ENCODE measurements around the gene MYO15A.

MYO15A gene

DNA sequence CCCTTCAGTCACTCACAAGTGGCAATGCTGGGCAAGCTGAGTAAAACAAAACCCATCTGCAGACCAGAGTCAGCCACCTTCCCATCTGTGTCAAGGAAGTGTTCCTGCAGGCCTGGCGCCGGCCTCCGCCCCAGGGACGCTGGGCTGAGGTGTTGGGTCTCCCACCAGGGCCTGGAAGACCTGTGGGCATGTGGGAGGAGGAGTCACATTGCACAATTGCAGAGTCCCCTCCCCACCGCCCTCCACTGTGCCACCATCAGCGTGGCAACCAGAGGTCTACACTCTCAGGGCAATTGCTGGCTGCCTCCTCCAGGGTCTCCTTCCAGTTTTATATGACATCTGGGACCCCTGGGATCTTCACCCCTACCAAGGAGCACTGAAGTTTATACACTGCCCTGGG is 3.0 kb upstream of the MYO15A start:
- DNase-seq (ENCODE audit: low read depth in 2 of 2), result no peak

DNA sequence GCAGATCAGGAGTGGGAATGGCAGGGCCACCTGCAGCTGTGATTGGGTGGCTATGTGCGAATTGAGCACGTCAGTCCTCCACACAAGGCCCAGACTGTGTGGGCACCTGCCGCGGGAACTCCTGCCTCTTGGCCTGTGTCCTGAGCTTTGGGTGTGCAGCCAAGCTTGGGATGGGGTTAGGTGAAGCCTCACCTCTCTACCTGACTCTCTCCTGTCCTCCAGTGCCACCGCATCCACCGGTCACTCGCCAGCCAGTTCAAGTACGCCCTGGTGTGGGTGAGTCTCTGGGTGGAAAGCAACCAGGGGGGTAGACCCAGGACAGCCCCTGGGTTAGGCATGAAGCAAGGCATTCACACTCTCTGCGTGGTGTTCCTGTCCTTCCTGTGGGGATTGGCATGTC is 2.3 kb upstream of the MYO15A start:
- no peak for DNase-seq (ENCODE audit: low read depth in 2 of 2)

DNA sequence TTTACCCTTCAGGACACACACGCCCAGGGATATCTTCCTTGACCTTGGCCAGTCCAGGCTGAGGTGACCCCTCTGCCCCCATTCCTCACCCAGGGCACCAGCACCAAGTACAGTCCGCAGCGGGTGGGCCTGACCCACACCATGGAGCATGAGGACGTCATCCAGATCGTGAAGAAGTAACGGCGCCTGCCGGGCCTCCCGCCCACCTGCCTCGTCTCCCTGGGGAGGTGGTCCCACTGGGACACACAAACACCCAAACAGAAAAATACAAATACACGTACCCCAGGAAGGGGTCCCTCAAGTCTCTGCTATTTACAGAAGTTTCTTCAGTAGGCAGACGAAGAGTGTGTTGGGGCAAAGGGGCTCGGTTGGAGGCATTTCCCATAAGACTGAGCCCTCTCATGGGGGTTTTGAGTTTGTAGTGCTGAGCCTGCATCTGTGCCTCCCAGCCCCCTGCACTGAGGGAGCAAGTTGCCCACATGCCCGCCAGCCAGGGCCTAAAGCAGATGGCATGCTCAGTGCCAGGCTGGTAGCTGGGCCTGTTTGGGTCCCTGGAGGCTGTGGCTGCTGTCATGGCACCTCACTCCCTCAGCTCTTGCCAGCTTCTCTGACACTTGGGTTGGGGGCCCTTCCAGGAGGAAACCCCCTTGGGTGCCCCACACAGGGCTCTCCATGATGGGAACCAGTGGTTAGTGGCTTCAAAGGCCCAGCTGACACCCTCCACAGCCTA is 1.3 kb upstream of the MYO15A start:
- DNase-seq (ENCODE audit: low read depth in 2 of 2), result no peak

DNA sequence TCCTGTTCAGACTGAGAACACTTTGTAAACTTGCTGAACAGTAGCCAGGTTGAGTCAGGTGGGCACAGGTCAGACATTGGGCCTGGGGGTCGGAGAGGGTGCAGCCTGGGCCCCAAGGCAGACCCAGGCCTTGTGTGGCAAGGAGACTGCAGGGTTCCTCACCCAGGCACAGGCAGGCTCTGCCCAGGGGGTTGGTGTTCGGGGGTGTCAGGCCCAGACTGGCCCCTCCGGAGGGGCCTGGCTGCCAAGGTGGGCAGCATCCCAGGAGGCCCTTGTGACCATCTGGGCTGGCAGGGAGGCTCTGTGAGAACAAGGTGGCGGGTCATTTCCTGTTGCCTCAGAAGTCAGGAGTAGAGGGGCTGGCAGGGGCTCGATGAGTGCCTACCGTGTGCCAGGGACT is 585 bp upstream of the MYO15A start:
- DNase-seq (ENCODE audit: low read depth in 2 of 2), result no peak

DNA sequence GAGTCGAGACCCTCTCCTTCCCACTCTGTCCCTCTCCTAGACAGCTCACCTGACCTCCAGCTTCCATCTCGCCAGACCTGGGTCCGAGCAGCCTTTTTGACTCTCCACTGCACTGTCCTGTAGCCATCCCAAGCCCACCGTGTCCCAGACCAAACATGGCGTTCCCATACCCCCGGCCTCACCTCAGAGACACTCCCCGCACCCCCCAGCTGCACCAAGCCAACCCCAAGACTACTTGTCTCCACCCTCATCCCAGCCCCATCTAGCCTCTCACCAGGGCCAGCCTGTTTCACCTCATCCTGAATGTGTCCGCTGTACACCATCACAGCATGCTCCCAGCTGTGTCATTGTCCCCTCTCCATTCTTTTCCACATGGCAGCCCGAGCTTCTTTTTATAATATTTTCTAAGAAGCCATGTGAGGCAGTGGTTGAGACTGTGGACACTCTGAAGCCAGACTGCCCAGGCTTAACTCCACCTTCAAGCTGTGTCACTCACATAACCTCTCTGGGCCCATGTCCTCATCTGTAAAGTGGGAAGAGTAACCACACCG is 1.5 kb downstream of the MYO15A start:
- no peak for DNase-seq (ENCODE audit: low read depth in 2 of 2)

DNA sequence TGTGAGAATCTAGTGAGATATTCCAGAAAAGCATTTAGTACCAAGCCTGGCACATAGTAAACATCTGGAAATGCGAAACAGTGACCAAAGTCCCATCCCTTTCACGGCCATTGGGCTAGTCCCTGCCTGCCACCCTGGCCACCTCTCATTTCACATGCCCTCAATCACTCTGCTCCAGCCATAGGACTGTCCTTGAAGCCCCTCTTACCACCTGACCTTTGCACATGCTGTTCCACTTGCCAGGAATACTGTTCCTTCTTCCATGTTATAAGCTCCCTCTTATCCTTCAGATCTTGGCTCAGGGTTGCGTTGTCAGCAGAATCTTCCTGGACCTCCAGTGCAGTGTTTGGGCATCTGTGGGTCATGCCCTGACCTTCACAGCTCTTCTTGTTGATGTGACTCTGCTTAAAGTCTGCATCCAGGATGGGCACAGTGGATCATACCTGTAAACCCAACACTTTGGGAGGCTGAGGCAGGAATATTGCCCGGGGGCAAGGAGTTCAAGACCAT is 2.1 kb downstream of the MYO15A start:
- no peak for DNase-seq (ENCODE audit: low read depth in 2 of 2)

DNA sequence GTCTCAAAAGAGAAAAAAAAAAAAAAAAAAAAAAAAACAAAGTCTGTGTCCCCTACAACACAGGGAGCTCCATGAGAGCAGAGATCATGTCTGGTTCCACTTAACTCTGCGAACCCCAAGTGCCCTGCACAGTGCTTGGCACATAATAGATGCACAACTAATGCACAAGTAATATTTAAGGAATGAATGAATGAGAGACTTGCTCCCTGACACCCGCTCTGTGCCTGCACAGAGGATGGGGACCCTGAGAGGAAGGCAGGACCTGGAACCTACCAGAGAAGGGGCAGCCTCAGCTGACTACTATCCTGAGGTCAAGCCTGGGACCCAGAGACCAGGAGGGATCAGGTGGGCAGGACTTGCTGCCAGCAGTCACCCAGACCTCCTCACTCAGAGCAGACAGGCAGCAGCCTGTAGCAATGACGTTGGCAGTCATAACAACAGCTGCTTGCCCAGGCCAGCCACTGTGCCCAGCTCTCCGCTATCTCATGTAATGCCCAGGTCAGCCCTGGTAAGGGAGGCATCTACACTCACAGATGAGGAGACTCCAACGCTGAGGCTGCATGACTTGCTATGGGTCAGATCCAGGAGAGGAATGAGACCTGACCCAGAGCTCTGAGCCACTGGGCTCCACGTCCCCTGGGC is 2.9 kb downstream of the MYO15A start:
- DNase-seq (ENCODE audit: low read depth in 2 of 2), result no peak

DNA sequence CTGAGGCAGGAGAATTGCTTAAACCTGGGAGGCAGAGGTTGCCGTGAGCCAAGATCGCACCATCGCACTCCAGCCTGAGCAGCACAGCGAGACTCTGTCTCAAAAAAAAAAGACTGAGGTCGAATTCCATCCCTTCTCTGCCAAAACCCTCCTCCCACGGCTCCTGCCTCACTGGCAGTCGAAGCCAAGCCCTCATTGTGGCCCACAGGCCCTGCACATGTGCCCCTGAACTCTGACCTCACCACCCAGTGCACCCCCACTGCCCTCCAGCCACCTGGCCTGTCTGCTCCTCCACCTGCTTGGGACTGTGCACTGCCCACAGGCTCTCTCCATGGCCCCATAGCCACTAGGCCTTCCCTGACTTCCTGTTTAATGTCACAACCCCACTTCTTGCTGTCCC is 7.0 kb downstream of the MYO15A start:
- DNase-seq (ENCODE audit: low read depth in 2 of 2), result no peak

DNA sequence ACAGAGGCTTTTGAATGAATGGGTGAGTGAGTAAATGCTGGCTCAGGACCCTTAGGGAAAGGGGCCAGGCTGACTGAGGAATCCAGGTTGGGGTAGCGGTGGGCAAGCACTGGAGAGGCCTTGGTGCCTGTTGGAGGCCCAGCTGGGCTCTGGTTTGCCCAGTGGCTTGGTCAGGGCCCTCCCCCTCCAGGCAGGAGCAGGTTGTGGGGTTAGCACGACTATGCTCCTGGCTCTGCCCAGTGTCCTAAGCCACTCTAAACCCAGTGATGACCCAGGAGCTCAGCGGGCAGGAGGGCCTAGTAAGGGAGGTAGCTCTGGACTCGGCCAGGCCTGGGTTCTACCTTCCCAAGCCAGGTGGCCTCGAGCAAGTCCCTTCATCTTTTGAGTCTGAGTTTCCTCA is 7.5 kb downstream of the MYO15A start:
- no peak for DNase-seq (ENCODE audit: low read depth in 2 of 2)

DNA sequence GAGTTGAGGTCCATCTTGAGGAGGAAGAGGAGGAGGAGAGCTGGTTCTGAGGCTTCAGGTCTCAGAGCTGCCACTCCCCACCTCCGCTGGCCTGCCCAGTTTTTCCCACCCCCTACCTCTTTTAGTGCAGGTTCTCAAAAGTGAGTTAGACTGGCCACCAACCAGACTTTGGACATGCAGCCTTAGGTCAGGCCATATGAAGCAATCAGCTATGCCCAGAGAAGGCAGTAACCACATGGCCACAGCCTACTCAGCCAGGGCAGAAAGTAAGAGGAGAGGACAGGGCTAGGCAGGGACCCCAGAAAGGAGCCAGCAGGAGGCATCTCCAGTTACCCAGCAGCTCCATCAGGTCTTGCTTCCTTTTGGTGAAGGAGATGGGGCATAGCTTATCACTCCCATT is 9.0 kb downstream of the MYO15A start:
- no peak for DNase-seq (ENCODE audit: low read depth in 2 of 2)

DNA sequence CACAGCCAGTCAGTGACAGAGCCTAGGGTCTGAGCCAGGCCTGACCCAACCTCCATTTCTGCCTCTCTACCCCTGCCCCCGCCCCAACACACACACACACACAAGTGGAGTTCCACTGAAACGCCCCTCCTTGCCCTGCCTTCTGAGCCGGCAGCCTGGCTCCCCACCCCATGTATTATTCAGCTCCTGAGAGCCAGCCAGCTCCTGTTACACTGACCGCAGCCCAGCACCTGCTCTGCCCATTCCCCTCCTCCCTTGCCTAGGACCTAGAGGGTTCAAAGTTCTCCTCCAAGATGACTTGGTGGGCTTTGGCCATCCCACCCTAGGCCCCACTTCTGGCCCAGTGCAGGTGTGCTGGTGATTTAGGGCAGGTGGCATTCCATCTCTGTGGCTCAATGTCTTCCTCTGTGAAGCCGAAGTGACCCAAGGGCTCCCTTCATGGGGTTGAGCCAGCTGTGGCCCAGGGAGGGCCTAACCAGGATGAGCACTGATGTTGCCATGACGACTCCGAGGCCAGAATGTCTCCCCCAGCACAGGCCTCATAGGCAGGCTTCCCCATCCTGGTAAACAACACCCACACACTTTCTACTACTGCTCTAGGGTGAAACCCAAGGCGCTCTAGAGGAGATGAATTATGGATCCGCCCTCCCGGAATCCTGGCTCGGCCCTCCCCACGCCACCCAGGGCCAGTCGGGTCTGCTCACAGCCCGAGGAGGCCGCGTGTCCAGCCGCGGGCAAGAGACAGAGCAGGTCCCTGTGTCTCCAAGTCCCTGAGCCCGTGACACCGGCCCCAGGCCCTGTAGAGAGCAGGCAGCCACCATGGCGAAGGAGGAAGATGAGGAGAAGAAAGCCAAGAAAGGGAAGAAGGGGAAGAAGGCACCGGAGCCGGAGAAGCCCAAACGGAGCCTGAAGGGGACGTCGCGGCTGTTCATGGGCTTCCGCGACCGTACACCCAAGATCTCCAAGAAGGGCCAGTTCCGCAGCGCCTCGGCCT is 9.7 kb downstream of the MYO15A start:
- DNase-seq (ENCODE audit: low read depth in 2 of 2), result no peak

DNA sequence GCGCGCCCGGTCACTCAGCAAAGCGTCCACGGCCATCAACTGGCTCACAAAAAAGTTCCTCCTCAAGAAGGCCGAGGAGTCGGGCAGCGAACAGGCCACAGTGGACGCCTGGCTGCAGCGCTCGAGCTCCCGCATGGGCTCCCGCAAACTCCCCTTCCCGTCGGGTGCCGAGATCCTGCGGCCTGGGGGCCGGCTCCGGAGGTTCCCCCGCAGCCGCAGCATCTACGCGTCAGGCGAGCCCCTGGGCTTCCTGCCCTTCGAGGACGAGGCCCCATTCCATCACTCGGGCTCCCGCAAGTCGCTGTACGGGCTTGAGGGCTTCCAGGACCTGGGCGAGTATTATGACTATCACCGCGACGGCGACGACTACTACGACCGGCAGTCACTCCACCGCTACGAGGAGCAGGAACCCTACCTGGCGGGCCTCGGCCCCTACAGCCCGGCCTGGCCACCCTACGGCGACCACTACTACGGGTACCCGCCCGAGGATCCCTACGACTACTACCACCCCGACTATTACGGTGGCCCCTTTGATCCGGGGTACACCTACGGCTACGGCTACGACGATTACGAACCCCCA is 10.7 kb downstream of the MYO15A start:
- DNase-seq (ENCODE audit: low read depth in 2 of 2), result no peak

DNA sequence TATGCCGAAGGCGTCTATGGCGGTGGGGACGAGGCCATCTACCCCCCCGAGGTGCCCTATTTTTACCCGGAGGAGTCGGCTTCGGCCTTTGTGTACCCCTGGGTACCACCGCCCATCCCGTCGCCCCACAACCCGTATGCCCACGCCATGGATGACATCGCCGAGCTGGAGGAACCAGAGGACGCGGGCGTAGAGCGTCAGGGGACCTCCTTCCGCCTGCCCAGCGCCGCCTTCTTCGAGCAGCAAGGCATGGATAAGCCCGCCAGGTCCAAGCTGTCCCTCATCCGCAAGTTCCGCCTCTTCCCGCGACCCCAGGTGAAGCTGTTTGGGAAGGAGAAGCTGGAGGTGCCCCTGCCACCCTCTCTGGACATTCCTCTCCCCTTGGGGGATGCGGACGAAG is 11.4 kb downstream of the MYO15A start:
- no peak for DNase-seq (ENCODE audit: low read depth in 2 of 2)

DNA sequence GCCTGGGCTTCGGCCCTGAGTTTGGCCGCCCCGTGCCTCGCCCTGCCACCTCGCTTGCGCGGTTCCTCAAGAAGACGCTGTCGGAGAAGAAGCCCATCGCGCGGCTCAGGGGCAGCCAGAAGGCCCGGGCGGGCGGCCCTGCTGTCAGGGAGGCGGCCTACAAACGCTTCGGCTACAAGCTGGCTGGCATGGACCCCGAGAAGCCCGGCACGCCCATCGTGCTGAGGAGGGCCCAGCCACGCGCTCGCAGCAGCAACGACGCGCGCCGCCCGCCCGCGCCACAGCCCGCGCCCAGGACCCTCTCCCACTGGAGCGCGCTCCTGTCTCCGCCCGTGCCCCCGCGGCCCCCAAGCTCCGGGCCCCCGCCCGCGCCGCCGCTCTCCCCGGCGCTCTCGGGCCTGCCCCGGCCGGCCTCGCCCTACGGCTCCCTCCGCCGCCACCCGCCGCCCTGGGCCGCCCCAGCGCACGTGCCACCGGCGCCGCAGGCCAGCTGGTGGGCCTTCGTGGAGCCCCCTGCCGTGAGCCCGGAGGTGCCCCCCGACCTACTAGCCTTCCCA is 12.0 kb downstream of the MYO15A start:
- no peak for DNase-seq (ENCODE audit: low read depth in 2 of 2)

DNA sequence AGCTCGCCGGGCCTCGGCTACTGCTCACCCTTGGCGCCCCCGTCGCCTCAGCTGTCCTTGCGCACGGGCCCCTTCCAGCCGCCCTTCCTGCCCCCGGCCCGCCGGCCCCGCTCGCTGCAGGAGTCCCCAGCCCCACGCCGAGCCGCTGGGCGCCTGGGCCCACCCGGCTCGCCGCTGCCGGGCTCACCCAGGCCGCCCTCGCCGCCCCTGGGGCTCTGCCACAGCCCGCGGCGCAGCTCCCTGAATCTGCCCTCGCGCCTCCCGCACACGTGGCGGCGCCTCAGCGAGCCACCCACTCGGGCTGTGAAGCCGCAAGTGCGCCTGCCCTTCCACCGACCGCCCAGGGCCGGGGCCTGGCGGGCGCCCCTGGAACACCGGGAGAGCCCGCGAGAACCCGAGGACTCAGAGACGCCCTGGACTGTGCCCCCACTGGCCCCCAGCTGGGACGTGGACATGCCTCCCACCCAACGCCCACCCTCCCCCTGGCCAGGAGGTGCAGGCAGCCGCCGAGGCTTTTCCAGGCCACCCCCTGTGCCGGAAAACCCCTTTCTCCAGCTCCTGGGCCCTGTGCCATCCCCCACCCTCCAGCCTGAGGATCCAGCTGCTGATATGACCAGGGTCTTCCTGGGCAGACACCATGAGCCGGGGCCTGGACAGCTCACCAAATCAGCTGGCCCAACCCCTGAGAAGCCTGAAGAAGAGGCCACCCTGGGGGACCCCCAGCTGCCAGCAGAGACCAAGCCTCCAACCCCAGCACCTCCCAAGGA is 12.8 kb downstream of the MYO15A start:
- DNase-seq (ENCODE audit: low read depth in 2 of 2), result no peak

DNA sequence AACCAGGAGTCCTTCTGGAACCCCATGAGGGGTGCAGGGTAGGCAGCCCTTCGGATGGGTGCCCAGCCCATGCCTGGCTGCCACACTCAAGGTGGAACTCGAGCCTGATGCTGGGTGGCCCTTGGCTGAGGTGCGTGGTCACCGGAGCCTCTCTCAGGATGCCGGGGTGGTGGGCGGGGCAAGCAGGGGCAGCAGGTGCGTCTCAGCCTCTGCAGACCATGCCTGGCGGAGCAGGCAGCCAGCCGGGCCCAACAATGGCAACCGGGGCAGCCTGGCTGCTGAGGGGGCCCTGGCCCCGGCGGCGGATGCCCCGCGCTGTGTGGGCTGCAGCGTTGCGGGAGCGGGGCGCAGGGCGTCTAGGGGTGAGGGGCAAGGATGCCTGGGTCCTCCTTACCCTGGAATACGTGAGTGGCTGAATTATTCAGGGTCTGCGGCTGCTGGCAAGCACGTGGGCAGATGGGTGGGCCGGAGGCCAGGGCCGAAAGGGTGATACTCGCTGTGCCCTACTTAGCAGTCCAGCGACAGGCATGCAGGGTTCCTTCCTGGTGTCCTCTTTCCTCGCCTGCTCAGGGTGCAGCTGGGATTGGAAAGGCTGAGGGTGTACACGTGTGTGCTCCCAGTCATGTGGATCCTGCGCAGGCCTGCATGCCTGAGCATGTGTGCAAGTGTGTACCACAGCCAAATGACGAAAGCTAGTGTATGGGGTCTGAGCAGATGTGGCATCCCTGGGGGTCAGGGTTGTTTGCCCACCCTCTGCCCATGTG is 14.6 kb downstream of the MYO15A start:
- DNase-seq (ENCODE audit: low read depth in 2 of 2), result no peak

DNA sequence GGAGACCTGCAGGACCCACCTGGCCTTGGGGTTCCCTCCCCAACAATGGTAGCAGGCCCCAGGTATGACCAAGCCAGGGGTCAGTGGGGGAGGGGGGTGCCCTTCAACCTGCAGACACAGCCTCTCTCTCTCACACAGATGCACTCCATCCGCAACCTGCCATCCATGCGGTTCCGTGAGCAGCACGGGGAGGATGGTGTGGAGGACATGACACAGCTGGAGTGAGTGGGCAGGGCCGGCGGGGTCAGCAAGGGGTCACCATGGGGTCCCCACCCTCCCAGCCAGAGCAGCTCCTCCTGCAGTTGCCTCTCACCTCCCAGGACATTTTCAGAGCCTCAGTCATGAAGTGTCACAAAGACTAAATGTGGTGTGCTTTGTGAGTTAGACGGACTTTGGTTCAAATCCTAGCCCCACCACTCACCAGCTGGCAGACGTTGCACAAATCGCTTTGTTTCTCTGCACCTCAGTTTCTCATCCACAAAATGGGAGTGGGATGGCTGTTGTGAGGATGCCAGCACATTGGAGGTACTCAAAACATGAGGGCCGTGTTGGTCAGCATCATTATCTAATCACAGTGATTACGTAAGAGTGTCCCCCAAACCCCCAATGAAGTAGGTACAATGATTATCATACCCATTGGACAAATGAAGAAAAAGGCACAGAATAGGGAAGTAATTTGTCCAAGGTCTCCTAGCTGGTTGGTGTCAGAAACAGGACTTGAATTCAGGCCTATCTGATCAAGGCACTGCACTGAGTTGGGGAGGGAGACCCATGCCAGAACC is 16.0 kb downstream of the MYO15A start:
- DNase-seq (ENCODE audit: low read depth in 2 of 2), result no peak

DNA sequence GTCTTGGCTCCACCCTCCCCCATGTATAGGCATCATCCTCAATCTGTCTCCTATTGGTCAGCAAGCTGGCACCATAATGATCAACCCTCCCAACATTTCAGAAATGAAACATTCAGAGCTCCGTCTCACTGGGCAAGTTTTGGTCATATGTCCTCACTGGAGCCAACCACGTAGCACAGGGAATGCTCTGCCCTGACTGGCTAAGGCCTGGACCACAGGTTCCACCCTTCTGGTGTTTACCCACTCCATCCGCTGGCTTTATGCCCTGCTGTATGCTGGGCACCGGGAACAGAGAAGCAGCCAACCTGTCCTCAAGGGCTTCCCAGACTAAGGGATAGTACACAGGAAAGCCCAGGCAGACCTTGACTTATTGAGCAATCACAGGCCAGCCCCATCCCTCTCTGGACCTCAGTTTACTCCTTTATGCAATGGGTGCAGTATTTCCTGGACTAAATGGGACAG is 20.5 kb downstream of the MYO15A start:
- no peak for DNase-seq (ENCODE audit: low read depth in 2 of 2)

DNA sequence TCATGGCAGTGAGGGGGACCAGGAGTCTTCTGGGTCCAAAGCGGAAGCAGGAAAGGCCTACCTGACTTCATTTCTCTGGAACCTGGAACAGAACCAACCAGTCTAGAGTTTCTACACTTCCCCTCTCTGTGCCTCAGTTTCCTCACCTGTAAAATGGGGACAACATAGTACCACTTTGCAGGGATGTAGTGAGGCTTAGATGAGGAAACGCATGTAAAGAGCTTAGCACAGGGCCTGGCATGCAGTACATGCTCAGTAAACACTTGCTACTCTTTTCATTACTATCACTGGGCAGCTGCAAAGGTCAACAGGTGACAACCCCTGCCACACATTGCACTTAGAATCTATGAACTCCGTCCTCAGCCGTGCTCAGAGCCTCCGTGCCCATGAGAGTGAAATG is 24.2 kb downstream of the MYO15A start:
- DNase-seq (ENCODE audit: low read depth in 2 of 2), result no peak
